Hematopoietic multipotent progenitor cell treated with erythropoietin and hydrocortisone succinate and interleukin-3 and kit ligand, for 6 days (in vitro differentiated cells): ENCODE data around the gene ZNF800.
A peak's percentile ranks its signal among the peaks of the same experiment; 100 is the strongest.
"Not testable (repeated sequence)": the region's sequence is repeated elsewhere in the genome, so short reads cannot be mapped to it uniquely, and the experiment has no call there.

ENCODE experiments used
- DNase-seq: peaks from one replicate; pipeline ENCODE4 v3.0.0-alpha.2; 2015

ZNF800 gene

GRCh38 chr7:127392566-127393367 is at the start of gene ZNF800:
Gene ZNF800 (minus strand): TSS chr7:127392708. CDS start chr7:127391557, 1,151 bp downstream.
- DNase-seq: peak; percentile 94

GRCh38 chr7:127440206-127440605 is 47.7 kb upstream of the ZNF800 start:
- DNase-seq: no peak

GRCh38 chr7:127438836-127439235 is 46.3 kb upstream of the ZNF800 start:
- DNase-seq: no peak

GRCh38 chr7:127437837-127438236 is 45.3 kb upstream of the ZNF800 start:
- no peak for DNase-seq

- no peak for DNase-seq
Observed at GRCh38 chr7:127437241-127437640, 44.7 kb upstream of the ZNF800 start.

GRCh38 chr7:127429281-127429680 is 36.8 kb upstream of the ZNF800 start:
- DNase-seq: not testable (repeated sequence)

GRCh38 chr7:127419196-127419595 is 26.7 kb upstream of the ZNF800 start:
- no peak for DNase-seq

- DNase-seq: no peak
Observed at GRCh38 chr7:127418459-127418858, 26.0 kb upstream of the ZNF800 start.

GRCh38 chr7:127417346-127417745 is 24.8 kb upstream of the ZNF800 start:
- DNase-seq: no peak

GRCh38 chr7:127415060-127415742 is 22.7 kb upstream of the ZNF800 start:
- DNase-seq: no peak

- no peak for DNase-seq
Observed at GRCh38 chr7:127413962-127414361, 21.5 kb upstream of the ZNF800 start.

GRCh38 chr7:127413326-127413725 is 20.8 kb upstream of the ZNF800 start:
- DNase-seq: no peak

GRCh38 chr7:127411176-127411575 is 18.7 kb upstream of the ZNF800 start:
- no peak for DNase-seq

- DNase-seq: no peak
Observed at GRCh38 chr7:127409629-127410028, 17.1 kb upstream of the ZNF800 start.

GRCh38 chr7:127404286-127405072 is 12.0 kb upstream of the ZNF800 start:
- DNase-seq: no peak

GRCh38 chr7:127396184-127396583 is 3.7 kb upstream of the ZNF800 start:
- DNase-seq: peak; percentile 61

- not testable (repeated sequence) for DNase-seq
Observed at GRCh38 chr7:127395104-127395503, 2.6 kb upstream of the ZNF800 start.

- peak; percentile 31 for DNase-seq
Observed at GRCh38 chr7:127393368-127394058, 1.0 kb upstream of the ZNF800 start.

- peak; percentile 69 for DNase-seq
Observed at GRCh38 chr7:127392182-127392565, 334 bp downstream of the ZNF800 start.

- DNase-seq: peak; percentile 59
Observed at GRCh38 chr7:127391591-127392181, 822 bp downstream of the ZNF800 start.

GRCh38 chr7:127390817-127391590 is 1.5 kb downstream of the ZNF800 start:
- DNase-seq: no peak
